Endothelial cell (in vitro differentiated cells): ENCODE results near the gene FBXW12. TPM values are rescaled to one million over a fixed set of nuclear protein-coding genes. Genes with fewer than 3 reads are reported as not detected.
A peak's percentile ranks its signal among the peaks of the same experiment; 100 is the strongest.

ENCODE experiments used
- DNase-seq: peaks from one replicate; pipeline ENCODE4 v3.0.0; 2021; ENCODE audit warnings: low spot score
- H3K27ac Mint-ChIP-seq: one replicate; pipeline ENCODE4 v1.8.0; 2021; ENCODE audit warnings: mixed read lengths, inconsistent platforms; ENCODE audit not compliant: unreplicated experiment
- H3K27me3 Mint-ChIP-seq: one replicate; pipeline ENCODE4 v1.8.0; 2021; ENCODE audit warnings: mild to moderate bottlenecking, moderate library complexity, mixed read lengths, inconsistent platforms; ENCODE audit not compliant: unreplicated experiment
- H3K36me3 Mint-ChIP-seq: one replicate; pipeline ENCODE4 v1.8.0; 2021; ENCODE audit warnings: mild to moderate bottlenecking, low read depth, mixed read lengths, inconsistent platforms; ENCODE audit not compliant: unreplicated experiment
- H3K4me1 Mint-ChIP-seq: one replicate; pipeline ENCODE4 v1.8.0; 2021; ENCODE audit warnings: mild to moderate bottlenecking, mixed read lengths, inconsistent platforms; ENCODE audit not compliant: unreplicated experiment
- H3K4me3 Mint-ChIP-seq: one replicate; pipeline ENCODE4 v1.8.0; 2021; ENCODE audit warnings: mild to moderate bottlenecking, mixed read lengths, inconsistent platforms; ENCODE audit not compliant: unreplicated experiment
- H3K9me3 Mint-ChIP-seq: one replicate; pipeline ENCODE4 v1.8.0; 2021; ENCODE audit warnings: mixed read lengths, inconsistent platforms; ENCODE audit not compliant: unreplicated experiment
- CTCF ChIP-seq: fragments of 200-600 bp; sonication (generic); IDR thresholded peaks from one replicate; pipeline ENCODE4 v1.5.0; 2021; ENCODE audit warnings: antibody characterized with exemption; ENCODE audit not compliant: unreplicated experiment
- total RNA-seq: library from RNA; stranded (reverse); fragmentation: NEBNext Ultra II Directional; extraction: Animal tissue kit (Norgen Biotek cat#: 25700); gene quantifications from one replicate; pipeline ENCODE4 v1.2.1, GENCODE V29; 2021; ENCODE audit not compliant: unreplicated experiment

FBXW12 gene
- total RNA-seq, 1 donor from 2014 or later: not detected

- Mint-ChIP-seq H3K27ac (peak within 1 kb of the TSS; percentile 91), H3K27me3 (peaks cover 23% of the 10 kb centered on the region), H3K4me3 (peak within 1 kb of the TSS; percentile 97), H3K9me3 (no peaks in the 10 kb centered on the region), H3K4me1 (peaks cover 14% of the 10 kb centered on the region), H3K36me3 (peaks cover 7% of the 10 kb centered on the region)
- no peak for TF ChIP-seq CTCF
- DNase-seq: peak; percentile 95
These were observed 68.0 kb downstream of the FBXW12 start, which contains the start of the genes CCDC51 and TMA7 for GRCh38 chr3:48439820-48440589. Gene CCDC51 (minus strand): TSS chr3:48440119. CDS start chr3:48435128, 4,991 bp downstream. Gene TMA7 (plus strand): TSS chr3:48440257. CDS start chr3:48440297, 40 bp downstream.

GRCh38 chr3:48440590-48440958 lies 68.6 kb downstream of the FBXW12 start:
- Mint-ChIP-seq H3K27ac (peak overlapping the region; percentile 91), H3K36me3 (peaks cover 3% of the 10 kb centered on the region), H3K4me3 (peak overlapping the region; percentile 97), H3K9me3 (no peaks in the 10 kb centered on the region), H3K27me3 (peaks cover 23% of the 10 kb centered on the region), H3K4me1 (peaks cover 15% of the 10 kb centered on the region)
- TF ChIP-seq CTCF: no peak
- peak; percentile 36 for DNase-seq

- H3K9me3 Mint-ChIP-seq: no peaks in the 10 kb centered on the region
- no peak overlapping the region for H3K27ac Mint-ChIP-seq
- peak overlapping the region; percentile 97 for H3K4me3 Mint-ChIP-seq
- peaks cover 24% of the 10 kb centered on the region for H3K4me1 Mint-ChIP-seq
- TF ChIP-seq CTCF: no peak
- DNase-seq: no peak
- H3K36me3 Mint-ChIP-seq: peaks cover 3% of the 10 kb centered on the region
- H3K27me3 Mint-ChIP-seq: peaks cover 25% of the 10 kb centered on the region
These were observed 69.9 kb downstream of the FBXW12 start for GRCh38 chr3:48441940-48442339.

Other genes with a start within 250 kb of the FBXW12 start
- gene CDC25A, start 183.8 kb upstream of the FBXW12 start, total RNA-seq: 14.8 TPM
- gene CAMP, start 148.7 kb upstream of the FBXW12 start, total RNA-seq: not detected
- gene ZNF589, start 131.1 kb upstream of the FBXW12 start, total RNA-seq: 22.0 TPM
- 31.0 TPM for gene NME6, start 70.9 kb upstream of the FBXW12 start, total RNA-seq
- not detected for gene SPINK8, start 38.6 kb upstream of the FBXW12 start, total RNA-seq
- 68.7 TPM for gene PLXNB1, start 57.9 kb downstream of the FBXW12 start, total RNA-seq
- gene CCDC51, start 67.9 kb downstream of the FBXW12 start, total RNA-seq: 11.8 TPM
- gene TMA7, start 68.0 kb downstream of the FBXW12 start, total RNA-seq: 326 TPM
- gene ATRIP, start 74.5 kb downstream of the FBXW12 start, total RNA-seq: 11.2 TPM
- 283 TPM for gene SHISA5, start 132.0 kb downstream of the FBXW12 start, total RNA-seq
- 11.5 TPM for gene PFKFB4, start 184.6 kb downstream of the FBXW12 start, total RNA-seq
- gene UCN2, start 191.6 kb downstream of the FBXW12 start, total RNA-seq: 0.77 TPM
- 5.2 TPM for gene COL7A1, start 223.1 kb downstream of the FBXW12 start, total RNA-seq
- gene UQCRC1, start 237.4 kb downstream of the FBXW12 start, total RNA-seq: 165 TPM
- gene TMEM89, start 249.6 kb downstream of the FBXW12 start, total RNA-seq: 0.44 TPM